ENCODE data around the gene KRT82.

KRT82 gene

DNA sequence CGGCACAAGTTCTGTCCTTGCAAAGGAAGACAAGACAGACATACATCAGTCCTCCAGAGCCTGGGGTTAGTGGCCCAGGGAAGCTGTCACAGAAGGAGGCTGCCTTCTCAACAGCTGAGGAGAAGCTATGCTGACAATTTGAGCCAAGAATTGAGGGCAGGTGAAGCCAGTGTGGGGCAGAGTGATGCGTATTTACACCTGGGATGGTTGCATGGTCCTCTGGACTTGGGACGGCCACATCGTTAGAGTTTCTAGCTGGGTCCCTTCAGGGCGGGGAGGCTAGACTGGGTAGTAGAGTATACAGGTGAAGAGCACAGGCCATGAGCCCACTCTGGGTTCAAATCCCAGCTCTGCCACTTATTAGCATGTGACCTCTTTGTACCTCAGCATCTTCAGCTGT is 55.3 kb downstream of the KRT82 start:
- TF ChIP-seq TAF1 (IDR thresholded peaks at IDR 0.05; ENCODE audit: borderline replicate concordance, insufficient read depth, low read length) (no peak), POLR2AphosphoS5 (IDR thresholded peaks at IDR 0.05; ENCODE audit: low read depth, low read length) (no peak), FOXP2 (optimal IDR thresholded peaks at IDR 0.05; ENCODE audit: borderline replicate concordance, extremely low read depth, extremely low read length, insufficient read depth) (no peak), SIN3A (IDR thresholded peaks at IDR 0.05; ENCODE audit: borderline replicate concordance, insufficient read depth, low read length) (no peak)
- TF ChIP-seq, protein P1, sequence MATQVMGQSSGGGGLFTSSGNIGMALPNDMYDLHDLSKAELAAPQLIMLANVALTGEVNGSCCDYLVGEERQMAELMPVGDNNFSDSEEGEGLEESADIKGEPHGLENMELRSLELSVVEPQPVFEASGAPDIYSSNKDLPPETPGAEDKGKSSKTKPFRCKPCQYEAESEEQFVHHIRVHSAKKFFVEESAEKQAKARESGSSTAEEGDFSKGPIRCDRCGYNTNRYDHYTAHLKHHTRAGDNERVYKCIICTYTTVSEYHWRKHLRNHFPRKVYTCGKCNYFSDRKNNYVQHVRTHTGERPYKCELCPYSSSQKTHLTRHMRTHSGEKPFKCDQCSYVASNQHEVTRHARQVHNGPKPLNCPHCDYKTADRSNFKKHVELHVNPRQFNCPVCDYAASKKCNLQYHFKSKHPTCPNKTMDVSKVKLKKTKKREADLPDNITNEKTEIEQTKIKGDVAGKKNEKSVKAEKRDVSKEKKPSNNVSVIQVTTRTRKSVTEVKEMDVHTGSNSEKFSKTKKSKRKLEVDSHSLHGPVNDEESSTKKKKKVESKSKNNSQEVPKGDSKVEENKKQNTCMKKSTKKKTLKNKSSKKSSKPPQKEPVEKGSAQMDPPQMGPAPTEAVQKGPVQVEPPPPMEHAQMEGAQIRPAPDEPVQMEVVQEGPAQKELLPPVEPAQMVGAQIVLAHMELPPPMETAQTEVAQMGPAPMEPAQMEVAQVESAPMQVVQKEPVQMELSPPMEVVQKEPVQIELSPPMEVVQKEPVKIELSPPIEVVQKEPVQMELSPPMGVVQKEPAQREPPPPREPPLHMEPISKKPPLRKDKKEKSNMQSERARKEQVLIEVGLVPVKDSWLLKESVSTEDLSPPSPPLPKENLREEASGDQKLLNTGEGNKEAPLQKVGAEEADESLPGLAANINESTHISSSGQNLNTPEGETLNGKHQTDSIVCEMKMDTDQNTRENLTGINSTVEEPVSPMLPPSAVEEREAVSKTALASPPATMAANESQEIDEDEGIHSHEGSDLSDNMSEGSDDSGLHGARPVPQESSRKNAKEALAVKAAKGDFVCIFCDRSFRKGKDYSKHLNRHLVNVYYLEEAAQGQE (IDR thresholded peaks at IDR 0.05; ENCODE audit: insufficient read depth in 1 of 2, low read depth in 2 of 2, low read length in 2 of 2), result no peak

DNA sequence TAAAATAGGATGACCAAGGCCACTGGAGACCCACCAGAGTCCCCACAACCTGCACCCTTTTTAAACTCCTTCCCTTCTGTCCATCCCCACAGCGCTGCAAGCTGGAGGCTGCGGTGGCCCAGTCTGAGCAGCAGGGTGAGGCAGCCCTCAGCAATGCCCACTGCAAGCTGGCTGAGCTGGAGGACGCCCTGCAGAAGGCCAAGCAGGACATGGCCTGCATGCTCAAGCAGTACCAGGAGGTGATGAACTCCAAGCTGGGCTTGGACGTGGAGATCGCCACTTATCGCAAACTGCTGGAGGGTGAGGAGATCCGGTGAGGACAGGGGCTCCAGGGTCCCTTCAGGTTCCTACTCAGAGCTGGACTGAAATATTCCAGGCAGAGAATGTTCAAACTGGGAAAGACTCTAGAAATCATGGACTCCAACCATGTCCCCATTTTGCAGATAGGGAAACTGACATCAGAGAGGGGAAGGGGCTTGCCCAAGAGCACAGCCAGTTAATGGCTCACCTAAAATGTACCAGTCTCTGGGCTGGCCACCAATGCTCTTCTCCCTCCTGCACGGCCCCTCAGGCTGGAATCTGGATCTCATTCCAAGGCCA is 56.0 kb downstream of the KRT82 start:
- TF ChIP-seq POLR2AphosphoS5 (IDR thresholded peaks at IDR 0.05; ENCODE audit: low read depth, low read length) (no peak), TAF1 (IDR thresholded peaks at IDR 0.05; ENCODE audit: borderline replicate concordance, insufficient read depth, low read length) (no peak), FOXP2 (optimal IDR thresholded peaks at IDR 0.05; ENCODE audit: borderline replicate concordance, extremely low read depth, extremely low read length, insufficient read depth) (no peak), SIN3A (IDR thresholded peaks at IDR 0.05; ENCODE audit: borderline replicate concordance, insufficient read depth, low read length) (no peak)
- TF ChIP-seq, protein P1 (IDR thresholded peaks at IDR 0.05; ENCODE audit: insufficient read depth in 1 of 2, low read depth in 2 of 2, low read length in 2 of 2), result no peak

DNA sequence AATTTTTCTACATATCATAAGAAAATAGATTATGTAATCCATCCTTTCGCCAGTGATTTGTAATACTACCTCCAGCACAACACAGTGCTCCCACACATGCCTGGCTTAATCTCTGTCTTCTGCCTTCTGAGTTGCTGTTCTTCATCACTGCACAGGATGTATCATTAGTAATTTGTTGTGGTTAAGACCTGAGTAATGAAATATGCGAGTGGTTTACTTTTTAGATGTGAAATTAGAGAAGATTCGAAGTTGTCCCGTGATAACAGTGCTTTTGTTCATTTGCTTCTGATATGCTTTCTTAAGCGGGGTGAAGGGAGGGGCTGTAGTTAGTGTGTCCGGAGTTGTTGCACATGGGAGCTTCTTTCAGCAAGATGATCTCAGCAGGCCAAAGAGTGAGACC is 56.9 kb downstream of the KRT82 start:
- TF ChIP-seq TAF1 (IDR thresholded peaks at IDR 0.05; ENCODE audit: borderline replicate concordance, insufficient read depth, low read length) (no peak), SIN3A (IDR thresholded peaks at IDR 0.05; ENCODE audit: borderline replicate concordance, insufficient read depth, low read length) (no peak), POLR2AphosphoS5 (IDR thresholded peaks at IDR 0.05; ENCODE audit: low read depth, low read length) (no peak), FOXP2 (optimal IDR thresholded peaks at IDR 0.05; ENCODE audit: borderline replicate concordance, extremely low read depth, extremely low read length, insufficient read depth) (no peak)
- TF ChIP-seq, protein P1 (IDR thresholded peaks at IDR 0.05; ENCODE audit: insufficient read depth in 1 of 2, low read depth in 2 of 2, low read length in 2 of 2), result no peak

DNA sequence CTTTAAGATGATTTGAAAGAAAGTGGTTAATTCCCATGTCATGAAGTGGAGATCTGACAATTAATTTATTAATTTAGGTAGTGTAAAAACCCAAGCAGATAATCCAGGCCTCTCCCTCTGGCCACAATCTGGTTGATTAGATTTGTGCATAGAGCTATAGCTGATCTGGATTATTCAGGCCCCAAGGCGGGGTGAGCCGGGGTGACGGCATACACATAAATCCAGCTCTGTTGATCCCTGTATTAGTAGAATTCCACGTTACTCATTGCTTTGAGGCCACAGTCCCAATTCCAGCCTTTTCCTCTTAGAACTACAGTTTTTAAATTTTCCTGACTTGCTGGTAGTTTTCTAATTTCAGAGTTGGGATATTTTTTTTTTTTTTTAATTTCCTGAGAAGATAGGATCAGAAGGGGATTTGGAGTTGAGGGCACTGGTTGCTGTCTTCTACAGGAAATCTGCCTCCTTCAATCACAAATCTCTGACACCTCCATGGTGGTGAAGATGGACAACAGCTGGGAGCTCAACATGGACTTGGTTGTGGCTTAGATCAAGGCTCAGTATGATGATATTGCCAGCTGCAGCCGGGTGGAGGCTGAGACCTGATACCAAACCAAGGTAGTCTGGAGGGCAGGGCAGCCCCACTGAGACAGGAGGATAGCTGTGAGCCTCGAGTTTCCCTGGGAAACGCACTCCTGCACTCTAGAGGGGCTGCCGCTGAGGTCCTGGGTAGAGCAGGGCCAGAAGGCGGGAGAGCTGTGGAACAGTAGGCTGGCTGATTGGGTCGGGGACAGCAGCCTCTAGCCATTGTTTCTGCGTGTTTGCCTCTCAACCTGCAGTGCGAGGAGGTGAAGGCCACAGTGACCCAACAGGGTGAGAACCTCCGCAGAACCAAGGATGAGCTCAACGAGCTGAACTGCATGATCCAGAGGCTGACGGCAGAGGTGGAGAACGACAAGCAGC is 58.3 kb downstream of the KRT82 start:
- TF ChIP-seq FOXP2 (optimal IDR thresholded peaks at IDR 0.05; ENCODE audit: borderline replicate concordance, extremely low read depth, extremely low read length, insufficient read depth), result no peak
- TF ChIP-seq POLR2AphosphoS5 (IDR thresholded peaks at IDR 0.05; ENCODE audit: low read depth, low read length), result no peak
- TF ChIP-seq SIN3A (IDR thresholded peaks at IDR 0.05; ENCODE audit: borderline replicate concordance, insufficient read depth, low read length), result no peak
- no peak for TF ChIP-seq TAF1 (IDR thresholded peaks at IDR 0.05; ENCODE audit: borderline replicate concordance, insufficient read depth, low read length)
- TF ChIP-seq, protein P1 (IDR thresholded peaks at IDR 0.05; ENCODE audit: insufficient read depth in 1 of 2, low read depth in 2 of 2, low read length in 2 of 2), result no peak
